GM23248 (cell line): ENCODE data around the gene UBL5.

Experiments
- EZH2 ChIP-seq: fragments of 200-600 bp; sonication (generic); IDR thresholded peaks from 2 replicates; pipeline ENCODE4 v1.6.1; 2018; ENCODE audit warnings: antibody characterized with exemption, mild to moderate bottlenecking; ENCODE audit not compliant: insufficient read depth, poor library complexity, severe bottlenecking
- EZH2phosphoT487 ChIP-seq: fragments of 200-600 bp; sonication (generic); IDR thresholded peaks from 2 replicates; pipeline ENCODE4 v1.6.1; 2018; ENCODE audit warnings: antibody characterized with exemption, moderate library complexity, mild to moderate bottlenecking, low read depth; ENCODE audit not compliant: insufficient read depth

DNA sequence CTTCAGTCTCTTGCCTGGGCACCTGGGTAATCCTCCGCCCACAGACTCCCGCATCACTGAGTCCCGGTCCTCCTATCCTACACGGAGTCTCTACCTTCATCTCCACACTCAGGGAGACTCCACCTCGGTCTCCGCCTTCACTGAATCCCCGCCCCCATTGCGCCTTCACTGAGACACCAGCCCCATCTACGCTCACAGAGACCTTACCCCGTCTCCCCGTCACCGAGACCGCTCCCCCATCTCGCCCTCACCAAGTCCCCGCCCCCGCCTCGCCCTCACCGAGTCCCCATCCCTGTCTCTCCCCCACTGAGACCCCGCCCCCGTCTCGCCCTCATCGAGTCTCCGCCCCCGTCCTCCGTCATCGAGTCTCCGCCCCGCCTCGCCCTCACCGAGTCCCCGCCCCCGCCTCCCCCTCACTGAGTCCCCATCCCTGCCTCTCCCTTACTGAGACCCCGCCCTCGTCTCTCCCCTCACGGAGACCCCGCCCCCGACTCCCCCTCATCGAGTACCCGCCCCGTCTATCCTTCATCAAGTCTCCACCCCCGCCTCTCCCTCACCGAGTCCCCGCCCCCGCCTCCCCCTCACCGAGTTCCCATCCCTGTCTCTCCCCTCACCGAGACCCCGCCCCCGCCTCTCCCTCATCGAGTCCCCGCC is 36.0 kb upstream of the UBL5 start:
- TF ChIP-seq EZH2 = no peak
- no peak for TF ChIP-seq EZH2phosphoT487
